ENCODE results near the gene RNF207. TPM values are rescaled to one million over a fixed set of nuclear protein-coding genes. Genes with fewer than 3 reads are reported as not detected.

The RNF207 gene
- total RNA-seq, 1 donor: 42.7 TPM

DNA sequence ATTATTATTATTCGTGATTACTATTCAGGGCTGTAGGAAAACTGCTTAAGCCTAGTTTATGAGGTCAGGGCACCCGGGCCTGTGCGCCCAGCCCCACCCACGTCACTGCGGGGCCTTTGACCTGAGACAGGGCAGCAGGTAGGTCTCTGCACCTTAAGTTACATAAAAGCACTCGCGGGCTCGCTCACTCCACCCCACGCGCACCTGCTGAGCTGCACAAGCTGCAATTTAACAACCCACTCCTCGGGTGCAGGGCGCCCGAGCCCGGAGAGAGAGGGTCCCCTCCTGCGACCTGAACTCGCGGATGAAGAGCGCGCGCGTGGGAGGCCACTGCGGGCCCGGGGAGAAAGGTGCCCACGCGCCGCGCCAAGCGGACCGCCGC lies 29.4 kb downstream of the RNF207 start:
- TF ChIP-seq, protein P1, sequence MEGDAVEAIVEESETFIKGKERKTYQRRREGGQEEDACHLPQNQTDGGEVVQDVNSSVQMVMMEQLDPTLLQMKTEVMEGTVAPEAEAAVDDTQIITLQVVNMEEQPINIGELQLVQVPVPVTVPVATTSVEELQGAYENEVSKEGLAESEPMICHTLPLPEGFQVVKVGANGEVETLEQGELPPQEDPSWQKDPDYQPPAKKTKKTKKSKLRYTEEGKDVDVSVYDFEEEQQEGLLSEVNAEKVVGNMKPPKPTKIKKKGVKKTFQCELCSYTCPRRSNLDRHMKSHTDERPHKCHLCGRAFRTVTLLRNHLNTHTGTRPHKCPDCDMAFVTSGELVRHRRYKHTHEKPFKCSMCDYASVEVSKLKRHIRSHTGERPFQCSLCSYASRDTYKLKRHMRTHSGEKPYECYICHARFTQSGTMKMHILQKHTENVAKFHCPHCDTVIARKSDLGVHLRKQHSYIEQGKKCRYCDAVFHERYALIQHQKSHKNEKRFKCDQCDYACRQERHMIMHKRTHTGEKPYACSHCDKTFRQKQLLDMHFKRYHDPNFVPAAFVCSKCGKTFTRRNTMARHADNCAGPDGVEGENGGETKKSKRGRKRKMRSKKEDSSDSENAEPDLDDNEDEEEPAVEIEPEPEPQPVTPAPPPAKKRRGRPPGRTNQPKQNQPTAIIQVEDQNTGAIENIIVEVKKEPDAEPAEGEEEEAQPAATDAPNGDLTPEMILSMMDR (IDR thresholded peaks at IDR 0.05; ENCODE audit: extremely low read depth, low read depth, low read length): no peak
- Histone ChIP-seq H2AFZ (ENCODE audit: low read length) (peak overlapping the region; percentile 57), H3K4me2 (ENCODE audit: insufficient read depth, low read length) (peak overlapping the region; percentile 97), H4K20me1 (ENCODE audit: insufficient read depth, low read length) (peaks cover 3% of the 10 kb centered on the region), H3K9me3 (ENCODE audit: low read depth, low read length) (no peaks in the 10 kb centered on the region), H3K36me3 (ENCODE audit: insufficient read depth, low read length) (peaks cover 29% of the 10 kb centered on the region), H3K27ac (ENCODE audit: low read depth, low read length) (peak overlapping the region; percentile 75), H3K4me1 (ENCODE audit: insufficient read depth, low read length) (peaks cover 12% of the 10 kb centered on the region), H3K4me3 (ENCODE audit: insufficient read depth, low read length) (peak overlapping the region; percentile 86), H3K79me2 (ENCODE audit: insufficient read depth, low read length) (peaks cover 23% of the 10 kb centered on the region), H3K27me3 (ENCODE audit: insufficient read depth, low read length) (peaks cover 16% of the 10 kb centered on the region)
- DNase-seq (ENCODE audit: insufficient read length, low spot score, missing footprints): no peak

DNA sequence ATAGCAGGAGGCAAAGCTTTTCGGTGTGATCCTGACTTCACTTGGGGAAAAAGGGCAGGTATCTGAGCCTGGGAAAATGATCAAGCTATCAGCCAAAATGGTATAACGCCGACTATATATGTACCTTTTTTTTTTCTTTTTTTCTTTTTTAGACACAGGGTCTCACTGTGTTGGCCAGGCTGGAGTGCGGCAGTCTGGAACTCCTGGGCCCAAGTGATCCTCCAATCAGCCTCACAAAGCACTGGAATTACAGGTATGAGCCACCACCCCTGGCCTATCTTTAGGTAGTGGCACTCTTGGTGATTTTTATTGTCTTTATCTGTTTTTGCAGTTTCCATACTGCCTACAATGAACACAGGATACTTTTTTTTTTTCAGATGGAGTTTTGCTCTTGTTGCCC lies 31.2 kb downstream of the RNF207 start:
- DNase-seq (ENCODE audit: insufficient read length, low spot score, missing footprints): no peak
- Histone ChIP-seq H3K79me2 (ENCODE audit: insufficient read depth, low read length) (peaks cover 23% of the 10 kb centered on the region), H4K20me1 (ENCODE audit: insufficient read depth, low read length) (peaks cover 3% of the 10 kb centered on the region), H3K9me3 (ENCODE audit: low read depth, low read length) (no peaks in the 10 kb centered on the region), H3K4me1 (ENCODE audit: insufficient read depth, low read length) (peaks cover 12% of the 10 kb centered on the region), H2AFZ (ENCODE audit: low read length) (no peak overlapping the region), H3K27me3 (ENCODE audit: insufficient read depth, low read length) (peaks cover 34% of the 10 kb centered on the region), H3K4me3 (ENCODE audit: insufficient read depth, low read length) (no peak overlapping the region), H3K36me3 (ENCODE audit: insufficient read depth, low read length) (peaks cover 14% of the 10 kb centered on the region), H3K27ac (ENCODE audit: low read depth, low read length) (no peak overlapping the region), H3K4me2 (ENCODE audit: insufficient read depth, low read length) (no peak overlapping the region)
- TF ChIP-seq, protein P1 (IDR thresholded peaks at IDR 0.05; ENCODE audit: extremely low read depth, low read depth, low read length): no peak

DNA sequence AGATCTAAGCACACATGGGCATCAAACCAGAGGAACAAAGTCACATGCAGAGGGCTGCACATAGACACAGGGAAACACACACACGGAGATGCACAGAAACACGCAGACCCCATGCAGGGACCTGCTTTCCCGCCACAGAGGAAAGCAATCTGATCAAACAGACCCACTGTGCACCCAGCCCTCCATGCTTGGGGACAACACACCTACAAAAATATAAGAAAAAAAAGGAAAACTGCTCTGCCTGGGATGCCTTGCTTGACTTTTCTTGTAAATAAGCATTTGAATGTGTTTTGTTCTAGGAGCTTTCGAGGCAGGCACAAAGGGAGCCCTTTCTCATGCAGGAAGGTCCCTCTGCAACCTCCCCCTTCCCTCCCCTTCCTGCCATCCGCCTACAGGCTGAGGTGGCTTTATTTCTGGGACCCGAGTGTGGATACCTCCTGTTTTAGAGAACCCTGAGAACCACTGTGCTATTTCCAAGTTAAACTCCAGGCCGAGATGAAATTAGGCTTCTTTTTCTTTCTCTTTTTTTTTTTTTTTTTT lies 33.4 kb downstream of the RNF207 start:
- no peaks in the 10 kb centered on the region for H3K9me3 ChIP-seq (ENCODE audit: low read depth, low read length)
- no peaks in the 10 kb centered on the region for H3K36me3 ChIP-seq (ENCODE audit: insufficient read depth, low read length)
- DNase-seq (ENCODE audit: insufficient read length, low spot score, missing footprints): peak; percentile 47
- H3K79me2 ChIP-seq (ENCODE audit: insufficient read depth, low read length): peaks cover 14% of the 10 kb centered on the region
- H3K27me3 ChIP-seq (ENCODE audit: insufficient read depth, low read length): peaks cover 52% of the 10 kb centered on the region
- TF ChIP-seq, protein P1 (IDR thresholded peaks at IDR 0.05; ENCODE audit: extremely low read depth, low read depth, low read length): no peak
- peaks cover 10% of the 10 kb centered on the region for H3K4me1 ChIP-seq (ENCODE audit: insufficient read depth, low read length)
- no peak overlapping the region for H3K4me3 ChIP-seq (ENCODE audit: insufficient read depth, low read length)
- H3K27ac ChIP-seq (ENCODE audit: low read depth, low read length): no peak overlapping the region
- no peak overlapping the region for H3K4me2 ChIP-seq (ENCODE audit: insufficient read depth, low read length)
- H4K20me1 ChIP-seq (ENCODE audit: insufficient read depth, low read length): peaks cover 2% of the 10 kb centered on the region
- H2AFZ ChIP-seq (ENCODE audit: low read length): no peak overlapping the region

DNA sequence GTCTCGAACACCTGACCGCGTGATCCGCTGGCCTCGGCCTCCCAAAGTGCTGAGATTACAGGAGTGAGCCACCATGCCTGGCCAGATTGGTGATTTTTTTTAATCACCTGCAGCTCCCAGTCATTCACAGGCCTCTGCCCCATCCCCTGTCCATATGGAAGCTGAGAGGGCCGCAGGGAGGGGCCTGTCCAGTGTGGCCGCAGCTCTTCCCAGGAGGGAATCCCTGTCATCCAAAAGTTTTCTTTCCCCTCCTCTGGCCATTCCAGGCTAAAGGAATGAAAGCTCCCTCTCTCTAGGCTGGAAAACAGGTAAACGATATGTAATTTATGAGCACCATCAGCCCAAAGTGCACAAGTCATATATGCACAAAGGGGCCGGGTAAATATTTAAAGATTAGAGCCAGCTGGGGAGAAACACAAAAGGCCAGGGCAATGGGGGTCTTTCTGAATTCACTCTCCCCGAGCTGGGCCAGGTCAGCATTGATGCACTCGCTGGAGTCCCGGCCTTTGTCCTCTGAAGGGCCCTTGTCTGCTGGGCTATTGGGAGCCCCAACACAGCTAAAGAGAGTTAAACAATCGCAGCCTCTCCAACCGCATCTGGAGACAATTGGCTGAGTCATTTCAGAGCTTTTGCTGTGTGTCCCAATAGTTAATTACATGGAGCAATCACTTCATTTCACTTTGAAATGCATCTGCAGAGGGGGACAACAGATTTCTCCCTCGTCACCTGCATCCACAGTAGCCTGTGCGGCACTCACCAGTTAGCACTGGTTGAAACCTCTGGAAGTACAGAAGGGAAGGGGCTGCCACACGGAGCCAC lies 34.2 kb downstream of the RNF207 start:
- Histone ChIP-seq H3K79me2 (ENCODE audit: insufficient read depth, low read length) (peaks cover 5% of the 10 kb centered on the region), H3K4me2 (ENCODE audit: insufficient read depth, low read length) (no peak overlapping the region)
- peak; percentile 91 for DNase-seq (ENCODE audit: insufficient read length, low spot score, missing footprints)

More for the DNA sequence above, 34.2 kb downstream of the RNF207 start:
- Histone ChIP-seq H2AFZ (ENCODE audit: low read length) (no peak overlapping the region), H4K20me1 (ENCODE audit: insufficient read depth, low read length) (no peaks in the 10 kb centered on the region), H3K9me3 (ENCODE audit: low read depth, low read length) (no peaks in the 10 kb centered on the region), H3K27me3 (ENCODE audit: insufficient read depth, low read length) (peaks cover 57% of the 10 kb centered on the region), H3K36me3 (ENCODE audit: insufficient read depth, low read length) (no peaks in the 10 kb centered on the region), H3K27ac (ENCODE audit: low read depth, low read length) (no peak overlapping the region), H3K4me1 (ENCODE audit: insufficient read depth, low read length) (peaks cover 1% of the 10 kb centered on the region), H3K4me3 (ENCODE audit: insufficient read depth, low read length) (no peak overlapping the region)
- TF ChIP-seq, protein P1 (IDR thresholded peaks at IDR 0.05; ENCODE audit: extremely low read depth, low read depth, low read length): no peak

Data from osteoblast (primary cell).